Panc1 (cell line): Measurements from ENCODE around the gene PCDH1. TPM values are rescaled to one million over a fixed set of nuclear protein-coding genes. Genes with fewer than 3 reads are reported as not detected.

Source experiments
- ATAC-seq: fragments of 200-7000 bp; cut with Tn5 transposase; 2 replicates; pipeline ENCODE4 v1.9.1; 2020; ENCODE audit warnings: mild to moderate bottlenecking, moderate library complexity
- BruUV-seq: library from RNA; stranded (reverse); fragments of 400-500 nt; replicated peaks from 2 replicates; lab custom pipeline; 2021; lab: Mats Ljungman, UMichigan
- CTCF ChIA-PET: fragments of 300-600 bp; sonication (Branson Sonifier 250); formaldehyde crosslinking; loops from one replicate; lab custom pipeline; 2022; ENCODE audit warnings: antibody characterized with exemption; lab: Charles Lee
- POLR2A ChIA-PET: fragments of 300-600 bp; sonication (Branson Sonifier 250); formaldehyde crosslinking; loops from one replicate; lab custom pipeline; 2022; ENCODE audit warnings: antibody characterized with exemption; lab: Charles Lee
- DNase-seq: peaks from one replicate; pipeline ENCODE4 v3.0.0-alpha.2; 2010; ENCODE audit warnings: low read depth, low spot score
- H3K27ac ChIP-seq: 2 replicates; pipeline ENCODE4 v1.5.1; 2011; ENCODE audit warnings: mild to moderate bottlenecking, low read length, inconsistent platforms
- H3K27me3 ChIP-seq: fragments of 200-500 bp; sonication (Bioruptor generic); 2 replicates; pipeline ENCODE4 v1.6.0; 2014; ENCODE audit warnings: low read length, inconsistent platforms; ENCODE audit not compliant: control insufficient read depth, insufficient read depth
- H3K36me3 ChIP-seq: fragments of 200-500 bp; sonication (Bioruptor generic); 2 replicates; pipeline ENCODE4 v1.5.1; 2014; ENCODE audit warnings: inconsistent platforms, mild to moderate bottlenecking, low read length, moderate library complexity; ENCODE audit not compliant: control insufficient read depth, insufficient read depth
- H3K4me1 ChIP-seq: 2 replicates; pipeline ENCODE4 v1.5.1; 2011; ENCODE audit warnings: inconsistent platforms, mild to moderate bottlenecking, low read length, moderate library complexity; ENCODE audit not compliant: control insufficient read depth, insufficient read depth
- H3K4me3 ChIP-seq, 2 experiments: 2 replicates each; pipeline ENCODE4 v1.5.1; 2011 to 2012; ENCODE audit warnings: low read depth in 2 of 2, low read length in 2 of 2, mild to moderate bottlenecking in 2 of 2, inconsistent platforms in 1 of 2, moderate library complexity in 1 of 2
- H3K9me3 ChIP-seq: fragments of 200-500 bp; sonication (Bioruptor generic); 2 replicates; pipeline ENCODE4 v1.5.1; 2014; ENCODE audit warnings: low read depth, mild to moderate bottlenecking, inconsistent platforms, low read length, moderate library complexity; ENCODE audit not compliant: control insufficient read depth, insufficient read depth
- POLR2AphosphoS5 ChIP-seq: IDR thresholded peaks from 2 replicates; pipeline ENCODE4 v1.6.1; 2012; ENCODE audit warnings: mild to moderate bottlenecking, low read depth, low read length, moderate library complexity
- SIN3A ChIP-seq: IDR thresholded peaks from 2 replicates; pipeline ENCODE4 v1.6.1; 2012; ENCODE audit warnings: low read depth, mild to moderate bottlenecking, low read length, moderate library complexity, borderline replicate concordance; ENCODE audit not compliant: insufficient read depth
- TCF7L2 ChIP-seq: IDR thresholded peaks from 2 replicates; pipeline ENCODE4 v1.6.1; 2011; ENCODE audit warnings: mild to moderate bottlenecking, low read depth, low read length, inconsistent platforms
- in situ Hi-C: cut with HindIII; loops from 2 replicates; pipeline ENCODE4 v1.10.0; 2016; ENCODE audit warnings: low sequenced_read_pairs, low pct_unique_long_range_greater_than_20kb
- intact Hi-C: fragments of 100-400 bp; cut with micrococcal nuclease; formaldehyde crosslinking; loops from one replicate; pipeline ENCODE4 v1.10.0; 2022; ENCODE audit not compliant: unreplicated experiment
- total RNA-seq: library from RNA; stranded (reverse); gene quantifications from one replicate; pipeline ENCODE4 v1.2.1, GENCODE V29; 2021; ENCODE audit not compliant: unreplicated experiment
- TF ChIP-seq, protein P1 (sequence below), 2 experiments: IDR thresholded peaks; 2 replicates each; pipeline ENCODE4 v1.6.1; 2011 to 2012; ENCODE audit warnings: low read depth in 2 of 2, control low read depth in 1 of 2, low read length in 1 of 2, mild to moderate bottlenecking in 1 of 2, moderate library complexity in 1 of 2; ENCODE audit not compliant: insufficient read depth in 1 of 2
- TF ChIP-seq, protein P2 (sequence below): fragments of 450-650 bp; IDR thresholded peaks from 2 replicates; pipeline ENCODE4 v1.5.1; 2017; ENCODE audit warnings: mild to moderate bottlenecking

The PCDH1 gene
- total RNA-seq, 1 experiment from 2014 or later, result 9.0 TPM

- TF ChIP-seq, protein P1, sequence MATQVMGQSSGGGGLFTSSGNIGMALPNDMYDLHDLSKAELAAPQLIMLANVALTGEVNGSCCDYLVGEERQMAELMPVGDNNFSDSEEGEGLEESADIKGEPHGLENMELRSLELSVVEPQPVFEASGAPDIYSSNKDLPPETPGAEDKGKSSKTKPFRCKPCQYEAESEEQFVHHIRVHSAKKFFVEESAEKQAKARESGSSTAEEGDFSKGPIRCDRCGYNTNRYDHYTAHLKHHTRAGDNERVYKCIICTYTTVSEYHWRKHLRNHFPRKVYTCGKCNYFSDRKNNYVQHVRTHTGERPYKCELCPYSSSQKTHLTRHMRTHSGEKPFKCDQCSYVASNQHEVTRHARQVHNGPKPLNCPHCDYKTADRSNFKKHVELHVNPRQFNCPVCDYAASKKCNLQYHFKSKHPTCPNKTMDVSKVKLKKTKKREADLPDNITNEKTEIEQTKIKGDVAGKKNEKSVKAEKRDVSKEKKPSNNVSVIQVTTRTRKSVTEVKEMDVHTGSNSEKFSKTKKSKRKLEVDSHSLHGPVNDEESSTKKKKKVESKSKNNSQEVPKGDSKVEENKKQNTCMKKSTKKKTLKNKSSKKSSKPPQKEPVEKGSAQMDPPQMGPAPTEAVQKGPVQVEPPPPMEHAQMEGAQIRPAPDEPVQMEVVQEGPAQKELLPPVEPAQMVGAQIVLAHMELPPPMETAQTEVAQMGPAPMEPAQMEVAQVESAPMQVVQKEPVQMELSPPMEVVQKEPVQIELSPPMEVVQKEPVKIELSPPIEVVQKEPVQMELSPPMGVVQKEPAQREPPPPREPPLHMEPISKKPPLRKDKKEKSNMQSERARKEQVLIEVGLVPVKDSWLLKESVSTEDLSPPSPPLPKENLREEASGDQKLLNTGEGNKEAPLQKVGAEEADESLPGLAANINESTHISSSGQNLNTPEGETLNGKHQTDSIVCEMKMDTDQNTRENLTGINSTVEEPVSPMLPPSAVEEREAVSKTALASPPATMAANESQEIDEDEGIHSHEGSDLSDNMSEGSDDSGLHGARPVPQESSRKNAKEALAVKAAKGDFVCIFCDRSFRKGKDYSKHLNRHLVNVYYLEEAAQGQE (IDR thresholded peaks at IDR 0.05; ENCODE audit: insufficient read depth in 1 of 2, low read depth in 2 of 2, low read length in 1 of 2), result peak in 1 of 2 experiments; percentile 59; a peak in 2 of 4 replicates
- TF ChIP-seq POLR2AphosphoS5, result no peak
- in situ Hi-C loops (no loop called here), intact Hi-C loops (no loop called here)
- POLR2A ChIA-PET, result no interaction called here
- Histone ChIP-seq H3K27ac (no peak overlapping the region), H3K4me3 (no peak overlapping the region), H3K36me3 (no peaks in the 10 kb centered on the region), H3K27me3 (peaks cover 3% of the 10 kb centered on the region; the same call in 1 of the 2 replicates), H3K4me1 (no peaks in the 10 kb centered on the region), H3K9me3 (no peaks in the 10 kb centered on the region)
- BruUV-seq, result no TSS peak
- ATAC-seq (no peak), DNase-seq (no peak)
- CTCF ChIA-PET, result interaction anchor here (0.6 kb wide), 1 partner anchor 31 kb away, joined by 3 read pairs; no protein-coding TSS in a partner anchor
Measured at GRCh38 chr5:141834331-141834730, 43.9 kb downstream of the PCDH1 start.

DNA sequence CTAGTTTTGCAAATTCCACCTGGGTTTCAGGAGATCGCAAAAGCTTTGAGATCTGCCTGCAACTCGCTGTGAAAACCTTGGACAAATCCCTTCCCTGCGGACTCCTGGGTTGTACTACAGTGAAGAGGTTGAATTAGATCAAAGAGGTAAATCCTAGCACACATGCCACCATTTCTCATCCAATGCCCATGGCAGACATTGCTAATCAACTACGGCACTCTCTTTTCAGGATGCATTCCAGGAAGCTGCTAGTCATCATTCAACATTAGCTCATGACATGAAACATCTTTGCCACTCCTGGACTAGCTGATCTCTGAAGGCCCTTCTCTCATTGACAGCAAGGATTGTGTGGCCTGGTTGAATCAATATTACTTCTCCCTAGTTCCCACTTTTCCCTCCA, 46.1 kb downstream of the PCDH1 start:
- Histone ChIP-seq H3K27me3 (peaks cover 3% of the 10 kb centered on the region; the same call in 1 of the 2 replicates), H3K9me3 (no peaks in the 10 kb centered on the region), H3K36me3 (no peaks in the 10 kb centered on the region), H3K4me1 (no peaks in the 10 kb centered on the region), H3K4me3 (no peak overlapping the region), H3K27ac (no peak overlapping the region)
- TF ChIP-seq TCF7L2, result no peak
- no peak for TF ChIP-seq POLR2AphosphoS5
- TF ChIP-seq, protein P1 (IDR thresholded peaks at IDR 0.05; ENCODE audit: insufficient read depth in 1 of 2, low read depth in 2 of 2, low read length in 1 of 2), result no peak
- TF ChIP-seq, protein P2, sequence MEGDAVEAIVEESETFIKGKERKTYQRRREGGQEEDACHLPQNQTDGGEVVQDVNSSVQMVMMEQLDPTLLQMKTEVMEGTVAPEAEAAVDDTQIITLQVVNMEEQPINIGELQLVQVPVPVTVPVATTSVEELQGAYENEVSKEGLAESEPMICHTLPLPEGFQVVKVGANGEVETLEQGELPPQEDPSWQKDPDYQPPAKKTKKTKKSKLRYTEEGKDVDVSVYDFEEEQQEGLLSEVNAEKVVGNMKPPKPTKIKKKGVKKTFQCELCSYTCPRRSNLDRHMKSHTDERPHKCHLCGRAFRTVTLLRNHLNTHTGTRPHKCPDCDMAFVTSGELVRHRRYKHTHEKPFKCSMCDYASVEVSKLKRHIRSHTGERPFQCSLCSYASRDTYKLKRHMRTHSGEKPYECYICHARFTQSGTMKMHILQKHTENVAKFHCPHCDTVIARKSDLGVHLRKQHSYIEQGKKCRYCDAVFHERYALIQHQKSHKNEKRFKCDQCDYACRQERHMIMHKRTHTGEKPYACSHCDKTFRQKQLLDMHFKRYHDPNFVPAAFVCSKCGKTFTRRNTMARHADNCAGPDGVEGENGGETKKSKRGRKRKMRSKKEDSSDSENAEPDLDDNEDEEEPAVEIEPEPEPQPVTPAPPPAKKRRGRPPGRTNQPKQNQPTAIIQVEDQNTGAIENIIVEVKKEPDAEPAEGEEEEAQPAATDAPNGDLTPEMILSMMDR, result no peak
- no peak for TF ChIP-seq SIN3A
- in situ Hi-C loops (no loop called here), intact Hi-C loops (no loop called here)
- no peak for DNase-seq
- ChIA-PET POLR2A (no interaction called here), CTCF (no interaction called here)
- ATAC-seq, result no peak
- no TSS peak for BruUV-seq
